HG02981 (cell line): ENCODE measurements around the gene TSPAN14.
A peak's percentile ranks its signal among the peaks of the same experiment; 100 is the strongest.

Experiments used
- ATAC-seq: cut with Tn5 transposase; IDR thresholded peaks from one replicate; pipeline ENCODE4 v1.9.1; 2021; ENCODE audit warnings: mild to moderate bottlenecking, moderate library complexity; ENCODE audit not compliant: unreplicated experiment

TSPAN14 gene

GRCh38 chr10:80421707-80422536 is 32.2 kb upstream of the TSPAN14 start:
- peak; percentile 92 for ATAC-seq

GRCh38 chr10:80425901-80426300 is 28.2 kb upstream of the TSPAN14 start:
- ATAC-seq = no peak

- no peak for ATAC-seq
Observed at GRCh38 chr10:80427541-80427940, 26.6 kb upstream of the TSPAN14 start.

GRCh38 chr10:80429521-80429973 is 24.6 kb upstream of the TSPAN14 start:
- ATAC-seq = no peak

- no peak for ATAC-seq
Observed at GRCh38 chr10:80433134-80433533, 21.0 kb upstream of the TSPAN14 start.

GRCh38 chr10:80436446-80437098 is 17.5 kb upstream of the TSPAN14 start:
- no peak for ATAC-seq

- ATAC-seq = no peak
Observed at GRCh38 chr10:80437227-80437626, 16.9 kb upstream of the TSPAN14 start.

- ATAC-seq = no peak
Observed at GRCh38 chr10:80441831-80442230, 12.3 kb upstream of the TSPAN14 start.

GRCh38 chr10:80442879-80443278 is 11.2 kb upstream of the TSPAN14 start:
- no peak for ATAC-seq

- peak; percentile 44 for ATAC-seq
Observed at GRCh38 chr10:80443531-80443974, 10.6 kb upstream of the TSPAN14 start.

- no peak for ATAC-seq
Observed at GRCh38 chr10:80444124-80444523, 10.0 kb upstream of the TSPAN14 start.

GRCh38 chr10:80444646-80445319 is 9.3 kb upstream of the TSPAN14 start:
- peak; percentile 76 for ATAC-seq

GRCh38 chr10:80447436-80448190 is 6.5 kb upstream of the TSPAN14 start:
- no peak for ATAC-seq

- no peak for ATAC-seq
Observed at GRCh38 chr10:80448209-80448942, 5.7 kb upstream of the TSPAN14 start.

- no peak for ATAC-seq
Observed at GRCh38 chr10:80449520-80449919, 4.6 kb upstream of the TSPAN14 start.

GRCh38 chr10:80451132-80451531 is 3.0 kb upstream of the TSPAN14 start:
- no peak for ATAC-seq

- no peak for ATAC-seq
Observed at GRCh38 chr10:80452069-80452468, 2.0 kb upstream of the TSPAN14 start.

GRCh38 chr10:80452640-80453039 is 1.5 kb upstream of the TSPAN14 start:
- ATAC-seq = no peak

GRCh38 chr10:80453056-80453841 is 861 bp upstream of the TSPAN14 start:
- no peak for ATAC-seq
